Pancreas (tissue), 10 donors: ENCODE results near the gene SLC26A11. TPM values are rescaled to one million over a fixed set of nuclear protein-coding genes. Genes with fewer than 3 reads are reported as not detected.

Experiments used
- ATAC-seq, 4 donors: fragments of 200-7000 bp; cut with Tn5 transposase; one replicate each; pipeline versions ENCODE4 v1.8.0 to v1.9.1; 2020; ENCODE audit warnings: mild to moderate bottlenecking in 4 of 4, moderate library complexity in 4 of 4
- DNase-seq, 6 donors: peaks; one replicate each; pipeline ENCODE4 v3.0.0-alpha.2; 2020
- FAIRE-seq: peaks from 2 replicates; lab custom pipeline; 2012; peaks lifted over from hg19 to GRCh38; lab: Jason Lieb, UNC
- H3K27ac ChIP-seq, 4 donors: fragments of 200-600 bp; sonication (generic); 1 replicate in 3 of 4; 2 replicates in 1 of 4; pipeline versions ENCODE4 v1.5.0 to v1.8.0; 2020
- H3K27me3 ChIP-seq, 4 donors: fragments of 200-600 bp; one replicate each; pipeline ENCODE4 v1.8.0; 2021
- H3K36me3 ChIP-seq, 3 donors: fragments of 200-600 bp; sonication (generic) in 1 of 3; one replicate each; pipeline versions ENCODE4 v1.5.0 to v1.8.0; 2020 to 2021
- H3K4me1 ChIP-seq, 3 donors: fragments of 200-600 bp; one replicate each; pipeline ENCODE4 v1.8.0; 2021
- H3K4me3 ChIP-seq, 4 donors: fragments of 200-600 bp; sonication (generic) in 2 of 4; one replicate each; pipeline versions ENCODE4 v1.5.0 to v1.8.0; 2020 to 2021
- H3K9me3 ChIP-seq, 4 donors: fragments of 200-600 bp; one replicate each; pipeline ENCODE4 v1.8.0; 2021
- CTCF ChIP-seq, 4 donors: fragments of 200-600 bp; sonication (generic) in 3 of 4; IDR thresholded peaks; one replicate each; pipeline versions ENCODE4 v1.5.0 to v1.8.0; 2021; ENCODE audit warnings: antibody characterized with exemption in 4 of 4
- WGBS, 2 donors: extraction: QIAGEN DNeasy Blood & Tissue Kit; methylation state at CpG; one replicate each; pipeline ENCODE4 v1.1.7; 2013; 5-methylcytosine and 5-hydroxymethylcytosine counted together
- intact Hi-C, 3 donors: fragments of 100-400 bp; cut with DNase I; formaldehyde crosslinking; loops; one replicate each; pipeline versions ENCODE4 v1.11.1 to v1.14.2; 2022
- polyA plus RNA-seq, 2 donors: library from polyadenylated mRNA; stranded (reverse); fragments of 200-250 nt; gene quantifications; one replicate each; pipeline ENCODE4 v1.2.3, GENCODE V29; 2013
- total RNA-seq, 6 donors: library from RNA; stranded (reverse); fragmentation: NEBNext Ultra II Directional in 4 of 6; extraction: Animal tissue kit (Norgen Biotek cat#: 25700) in 4 of 6; gene quantifications; one replicate each; pipeline versions ENCODE4 v1.2.1 to v1.2.4, GENCODE V29; 2021 to 2023
- donor health status: healthy with polysubstance abuse.
- donor health status: DM: no; HTN: no; CAD: no; lungs with moderate emphysema.
- donor health status: DM: no; HTN: no; CAD: no.
- donor health status: control.
- donor health status: control.
- donor health status: Bipolar disorder and iron deficiency.
- donor health status: DM: yes; HTN: yes; CAD: no.
- donor health status: DM: no; HTN: no; CAD: no.
- donor health status: DM: no; HTN: no; CAD: no.
- donor health status: DM: yes; HTN: yes; CAD: no.

SLC26A11 gene
- total and polyA plus RNA-seq, 8 donors = 5.1 to 23.6 (median 8.8) TPM

GRCh38 chr17:80277751-80278671 is 57.8 kb downstream of the SLC26A11 start:
- no peaks in the 10 kb centered on the region for H3K27me3 ChIP-seq
- H3K4me1 ChIP-seq = no peaks in the 10 kb centered on the region
- intact Hi-C loops = no loop called here
- no peaks in the 10 kb centered on the region for H3K9me3 ChIP-seq
- no peak overlapping the region for H3K4me3 ChIP-seq
- no peaks in the 10 kb centered on the region for H3K36me3 ChIP-seq
- FAIRE-seq (no peak), DNase-seq (no peak), ATAC-seq (peak in 2 of 4 donors; percentile 18 to 31)
- no peak for TF ChIP-seq CTCF (IDR thresholded peaks at IDR 0.05)
- no peak overlapping the region for H3K27ac ChIP-seq
- WGBS, 2 donors = 88 to 89% methylated on average over 33 to 34 of the region's 34 CpGs

GRCh38 chr17:80279895-80280294 is 59.7 kb downstream of the SLC26A11 start:
- 80 to 86% methylated on average over 13 to 14 of the region's 14 CpGs for WGBS, 2 donors
- H3K27ac ChIP-seq = no peak overlapping the region
- H3K27me3 ChIP-seq = no peaks in the 10 kb centered on the region
- no peaks in the 10 kb centered on the region for H3K4me1 ChIP-seq
- no peaks in the 10 kb centered on the region for H3K36me3 ChIP-seq
- DNase-seq = no peak
- ATAC-seq = peak in 3 of 4 donors; percentile 46 to 78 (median 65)
- no peaks in the 10 kb centered on the region for H3K9me3 ChIP-seq
- FAIRE-seq = no peak
- intact Hi-C loops = no loop called here
- TF ChIP-seq CTCF (IDR thresholded peaks at IDR 0.05) = no peak
- H3K4me3 ChIP-seq = no peak overlapping the region

- Histone ChIP-seq H3K27me3 (no peaks in the 10 kb centered on the region), H3K9me3 (no peaks in the 10 kb centered on the region), H3K27ac (no peak overlapping the region), H3K4me3 (no peak overlapping the region), H3K4me1 (no peaks in the 10 kb centered on the region), H3K36me3 (no peaks in the 10 kb centered on the region)
- TF ChIP-seq CTCF (IDR thresholded peaks at IDR 0.05) = no peak
- FAIRE-seq (no peak), DNase-seq (no peak), ATAC-seq (no peak)
- 93 to 95% methylated on average over 10 of the region's 10 CpGs for WGBS, 2 donors
- intact Hi-C loops = no loop called here
Observed at GRCh38 chr17:80281516-80281915, 61.3 kb downstream of the SLC26A11 start.

GRCh38 chr17:80283116-80283852 is 63.1 kb downstream of the SLC26A11 start:
- DNase-seq (no peak), FAIRE-seq (no peak)
- intact Hi-C loops = no loop called here

More at GRCh38 chr17:80283116-80283852, 63.1 kb downstream of the SLC26A11 start:
- Histone ChIP-seq H3K4me1 (no peaks in the 10 kb centered on the region), H3K27me3 (no peaks in the 10 kb centered on the region), H3K36me3 (peaks cover 0 to 6% (median 0%) of the 10 kb centered on the region in 3 donors), H3K27ac (no peak overlapping the region), H3K4me3 (no peak overlapping the region), H3K9me3 (no peaks in the 10 kb centered on the region)
- ATAC-seq = no peak
- WGBS, 2 donors = 80 to 83% methylated on average over 19 of the region's 19 CpGs
- TF ChIP-seq CTCF (IDR thresholded peaks at IDR 0.05) = no peak
